ENCODE data around the gene GABRA5.

- TF ChIP-seq CTCF (conservative IDR thresholded peaks at IDR 0.05 in 1 of 2, IDR thresholded peaks at IDR 0.05 in 1 of 2; ENCODE audit: extremely low read depth in 1 of 2, insufficient read depth in 1 of 2, low read depth in 1 of 2, low read length in 2 of 2): no peak
- no peak for TF ChIP-seq EZH2 (IDR thresholded peaks at IDR 0.05; ENCODE audit: borderline replicate concordance, low read length)
These were observed 103.9 kb downstream of the GABRA5 start, which contains the start of gene GABRG3 for GRCh38 chr15:26970712-26971210.

Measured in mammary epithelial cell (primary cell).